Neutrophil (primary cell): ENCODE measurements around the gene ADGRL3.
"Not testable (repeated sequence)": the region's sequence is repeated elsewhere in the genome, so short reads cannot be mapped to it uniquely, and the experiment has no call there.

Experiments used
- H3K27ac ChIP-seq: fragments of 200-600 bp; sonication (generic); 2 replicates; pipeline ENCODE4 v1.5.1; 2016; ENCODE audit warnings: mild to moderate bottlenecking, moderate library complexity
- H3K27me3 ChIP-seq: fragments of 200-600 bp; sonication (generic); 2 replicates; pipeline ENCODE4 v1.6.0; 2016; ENCODE audit warnings: mild to moderate bottlenecking
- H3K36me3 ChIP-seq: fragments of 200-600 bp; sonication (generic); 2 replicates; pipeline ENCODE4 v1.5.1; 2017
- H3K4me1 ChIP-seq, 2 experiments: fragments of 200-600 bp in 1 of 2; sonication (generic) in 1 of 2; 1 replicate in 1 of 2; 2 replicates in 1 of 2; pipeline versions ENCODE4 v1.5.1 to v1.6.1; 2013 to 2016; ENCODE audit warnings: low read depth in 1 of 2, low read length in 1 of 2, mild to moderate bottlenecking in 1 of 2, moderate library complexity in 1 of 2; ENCODE audit not compliant: control insufficient read depth in 1 of 2, insufficient read depth in 1 of 2
- H3K4me3 ChIP-seq, 2 experiments: fragments of 200-600 bp in 1 of 2; sonication (generic) in 1 of 2; 1 replicate in 1 of 2; 2 replicates in 1 of 2; pipeline ENCODE4 v1.5.1; 2013 to 2016; ENCODE audit warnings: low read depth in 1 of 2, low read length in 1 of 2, mild to moderate bottlenecking in 1 of 2, moderate library complexity in 1 of 2
- H3K9me3 ChIP-seq: fragments of 200-600 bp; sonication (generic); 2 replicates; pipeline ENCODE4 v1.5.1; 2016
- CTCF ChIP-seq: fragments of 200-600 bp; sonication (generic); IDR thresholded peaks from 2 replicates; pipeline ENCODE4 v1.5.1; 2016; ENCODE audit warnings: antibody characterized with exemption

Gene ADGRL3

GRCh38 chr4:61204353-61205060 is 4.4 kb downstream of the ADGRL3 start:
- Histone ChIP-seq H3K4me3 (no peak overlapping the region), H3K27me3 (peaks cover 72% of the 10 kb centered on the region)
- no peak for TF ChIP-seq CTCF

GRCh38 chr4:61205066-61205465 is 4.9 kb downstream of the ADGRL3 start:
- H3K27ac ChIP-seq: no peak overlapping the region
- H3K4me1 ChIP-seq: peaks cover 6 to 7% of the 10 kb centered on the region in 2 experiments
- TF ChIP-seq CTCF: no peak
- peaks cover 67% of the 10 kb centered on the region for H3K27me3 ChIP-seq
- H3K9me3 ChIP-seq: no peaks in the 10 kb centered on the region
- no peaks in the 10 kb centered on the region for H3K36me3 ChIP-seq
- no peak overlapping the region for H3K4me3 ChIP-seq

More at GRCh38 chr4:61204353-61205060, 4.4 kb downstream of the ADGRL3 start:
- H3K36me3 ChIP-seq: no peaks in the 10 kb centered on the region
- no peaks in the 10 kb centered on the region for H3K9me3 ChIP-seq
- no peak overlapping the region for H3K27ac ChIP-seq
- H3K4me1 ChIP-seq: peaks cover 6 to 7% of the 10 kb centered on the region in 2 experiments

- not testable (repeated sequence) for H3K27ac ChIP-seq, H3K4me1 ChIP-seq, H3K9me3 ChIP-seq, H3K36me3 ChIP-seq, H3K4me3 ChIP-seq
- peaks cover 46% of the 10 kb centered on the region for H3K27me3 ChIP-seq
Observed at GRCh38 chr4:61207156-61207555, 7.0 kb downstream of the ADGRL3 start.

GRCh38 chr4:61210186-61210939 is 10.2 kb downstream of the ADGRL3 start:
- TF ChIP-seq CTCF: no peak
- Histone ChIP-seq H3K27me3 (peaks cover 14% of the 10 kb centered on the region), H3K9me3 (no peaks in the 10 kb centered on the region), H3K36me3 (no peaks in the 10 kb centered on the region), H3K4me1 (no peaks in the 10 kb centered on the region), H3K27ac (no peak overlapping the region), H3K4me3 (no peak overlapping the region)

GRCh38 chr4:61211781-61212180 is 11.7 kb downstream of the ADGRL3 start:
- TF ChIP-seq CTCF: no peak
- no peak overlapping the region for H3K4me3 ChIP-seq
- no peaks in the 10 kb centered on the region for H3K9me3 ChIP-seq
- no peaks in the 10 kb centered on the region for H3K36me3 ChIP-seq
- H3K4me1 ChIP-seq: no peaks in the 10 kb centered on the region
- H3K27me3 ChIP-seq: no peaks in the 10 kb centered on the region
- H3K27ac ChIP-seq: no peak overlapping the region

- Histone ChIP-seq H3K9me3 (no peaks in the 10 kb centered on the region), H3K4me3 (no peak overlapping the region), H3K27ac (no peak overlapping the region), H3K36me3 (no peaks in the 10 kb centered on the region), H3K27me3 (no peaks in the 10 kb centered on the region), H3K4me1 (no peaks in the 10 kb centered on the region)
- no peak for TF ChIP-seq CTCF
Observed at GRCh38 chr4:61212788-61213187, 12.7 kb downstream of the ADGRL3 start.
